Stomach (tissue), 4 donors: ENCODE data around the gene PRM3.

Source experiments
- CTCF ChIP-seq, 7 experiments: fragments of 450-650 bp in 4 of 7; fragments of 200-600 bp in 3 of 7; sonication (generic) in 3 of 7; IDR thresholded peaks; one replicate each; pipeline ENCODE4 v1.5.1; 2016 to 2019; ENCODE audit warnings: antibody characterized with exemption in 7 of 7, control low read depth in 2 of 7, mild to moderate bottlenecking in 1 of 7
- POLR2A ChIP-seq, 4 donors: fragments of 450-650 bp; IDR thresholded peaks; one replicate each; pipeline ENCODE4 v1.6.1; 2016; ENCODE audit warnings: antibody characterized with exemption in 4 of 4, control low read depth in 2 of 4, mild to moderate bottlenecking in 1 of 4, moderate library complexity in 1 of 4
- POLR2AphosphoS5 ChIP-seq, 3 donors: sonication (generic); formaldehyde crosslinking; IDR thresholded peaks; one replicate each; pipeline ENCODE4 v1.6.1; 2016; ENCODE audit warnings: antibody characterized with exemption in 3 of 3

GRCh38 chr16:11289202-11289601 lies 15.8 kb upstream of the PRM3 start:
- TF ChIP-seq CTCF (IDR thresholded peaks at IDR 0.05) = no peak
- TF ChIP-seq POLR2A (IDR thresholded peaks at IDR 0.05) = no peak
- no peak for TF ChIP-seq POLR2AphosphoS5 (IDR thresholded peaks at IDR 0.05)
